ENCODE results near the gene EPB41L4A. TPM values are rescaled to one million over a fixed set of nuclear protein-coding genes. Genes with fewer than 3 reads are reported as not detected.
A peak's percentile ranks its signal among the peaks of the same experiment; 100 is the strongest.

The EPB41L4A gene
- total RNA-seq, 1 experiment from 2014 or later: 0.87 TPM

DNA sequence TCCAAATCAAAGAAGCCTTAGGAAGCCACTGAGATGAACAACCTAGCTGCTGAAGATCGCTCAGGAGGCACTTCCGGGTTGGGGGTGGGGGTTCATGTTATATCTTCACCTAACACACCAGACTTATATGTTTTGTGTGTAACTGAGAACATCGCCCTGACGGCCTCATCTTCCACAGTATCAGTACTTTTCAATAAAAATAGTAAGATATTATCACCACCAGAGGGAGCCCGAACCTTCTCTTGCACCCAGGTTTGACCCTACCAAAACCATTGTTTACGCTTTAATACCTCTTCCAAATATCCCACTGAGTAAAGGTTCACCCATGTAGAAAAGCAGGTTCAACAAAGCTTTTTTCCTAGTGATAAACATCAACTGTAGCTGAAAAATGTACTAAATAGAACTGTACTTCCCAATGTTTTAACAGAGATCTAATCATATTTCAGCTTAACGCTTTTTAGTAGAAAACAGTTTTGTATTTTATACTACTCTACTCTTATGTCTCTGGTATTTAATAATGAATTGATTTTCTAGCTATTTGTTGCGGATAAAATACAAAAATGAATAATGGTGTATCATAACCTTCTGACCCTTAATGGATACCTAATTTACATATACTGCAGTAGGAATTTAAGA lies 244.0 kb downstream of the EPB41L4A start:
- H3K9me3 ChIP-seq (ENCODE audit: control insufficient read depth, insufficient read depth, low read depth, low read length): no peaks in the 10 kb centered on the region
- no peak for DNase-seq (ENCODE audit: low read depth, low spot score)
- no peak overlapping the region for H3K27ac ChIP-seq (ENCODE audit: low read length)
- no peaks in the 10 kb centered on the region for H3K36me3 ChIP-seq (ENCODE audit: control insufficient read depth, insufficient read depth, low read length)
- H3K27me3 ChIP-seq (ENCODE audit: control insufficient read depth, insufficient read depth, low read length): peaks cover 7% of the 10 kb centered on the region
- no TSS peak for BruUV-seq (replicated peaks)
- H3K4me3 ChIP-seq (ENCODE audit: low read depth in 2 of 2, low read length in 2 of 2): no peak overlapping the region
- CTCF ChIA-PET: interaction anchor here (0.8 to 2.2 kb wide), 4 partner anchors 142 to 247 kb away, joined by 3 to 11 read pairs (median 3); no protein-coding TSS in a partner anchor
- in situ Hi-C loops (cut with HindIII; ENCODE audit: low pct_unique_long_range_greater_than_20kb, low sequenced_read_pairs) (no loop called here), intact Hi-C loops (cut with micrococcal nuclease; ENCODE audit: unreplicated experiment) (loop anchor here (2.0 to 10.0 kb wide), 2 partner anchors 246 to 580 kb away; no protein-coding TSS in a partner anchor)
- peaks cover 4% of the 10 kb centered on the region; the same call in 1 of the 2 replicates for H3K4me1 ChIP-seq (ENCODE audit: control insufficient read depth, insufficient read depth, low read length)
- peak; percentile 90 for ATAC-seq
- POLR2A ChIA-PET: no interaction called here
- TF ChIP-seq CTCF (IDR thresholded peaks at IDR 0.05): peak; percentile 78
- no peak for TF ChIP-seq POLR2AphosphoS5 (IDR thresholded peaks at IDR 0.05; ENCODE audit: low read depth, low read length)

DNA sequence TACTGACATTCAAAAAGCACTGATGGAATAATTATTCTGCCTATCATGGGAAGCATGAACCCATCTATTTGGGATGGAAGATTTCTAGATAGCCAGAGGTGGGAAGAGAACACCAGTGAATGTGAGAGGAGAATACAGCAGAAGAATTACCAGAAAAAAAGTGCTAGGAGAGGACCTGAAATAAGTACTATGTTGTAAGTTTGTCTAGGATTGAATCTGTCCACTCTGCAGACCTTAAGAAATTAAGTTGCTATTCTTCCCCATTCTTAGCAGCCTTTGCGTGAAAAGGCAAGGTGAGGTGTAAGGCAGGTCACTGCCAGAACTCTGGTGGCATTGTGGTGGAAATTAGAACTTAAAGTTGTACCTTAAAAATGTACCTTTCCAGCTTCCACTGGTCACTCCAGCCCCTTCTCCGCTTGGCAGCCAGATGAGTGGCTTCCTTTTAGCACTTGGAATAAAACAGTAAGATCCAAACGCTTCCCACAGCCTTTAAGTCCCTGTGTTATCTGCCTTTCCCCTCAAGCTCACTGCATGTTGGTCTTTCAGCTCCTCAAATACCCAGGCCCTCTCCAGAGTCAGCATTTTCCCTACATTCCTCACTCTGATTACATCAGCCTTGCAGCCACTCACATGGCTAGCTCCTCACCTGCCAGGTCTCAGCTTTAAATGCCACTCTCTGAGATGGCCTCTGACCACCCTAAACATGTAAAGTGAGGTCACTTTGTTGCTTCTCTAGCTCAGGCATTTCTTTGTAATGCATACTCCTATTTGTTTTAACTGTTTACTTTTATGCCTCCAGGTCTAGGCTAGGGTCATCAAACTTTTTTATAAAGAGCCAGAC lies 253.0 kb downstream of the EPB41L4A start:
- DNase-seq (ENCODE audit: low read depth, low spot score): no peak
- peak overlapping the region; percentile 60; the same call in 1 of the 2 replicates for H3K27ac ChIP-seq (ENCODE audit: low read length)
- in situ Hi-C loops (cut with HindIII; ENCODE audit: low pct_unique_long_range_greater_than_20kb, low sequenced_read_pairs) (no loop called here), intact Hi-C loops (cut with micrococcal nuclease; ENCODE audit: unreplicated experiment) (no loop called here)
- ChIA-PET POLR2A (no interaction called here), CTCF (no interaction called here)
- peaks cover 30% of the 10 kb centered on the region for H3K36me3 ChIP-seq (ENCODE audit: control insufficient read depth, insufficient read depth, low read length)
- H3K9me3 ChIP-seq (ENCODE audit: control insufficient read depth, insufficient read depth, low read depth, low read length): no peaks in the 10 kb centered on the region
- no peak for TF ChIP-seq TCF7L2 (IDR thresholded peaks at IDR 0.05; ENCODE audit: low read depth, low read length)
- TF ChIP-seq POLR2AphosphoS5 (IDR thresholded peaks at IDR 0.05; ENCODE audit: low read depth, low read length): peak; percentile 39; the same call in 1 of the 2 replicates
- BruUV-seq (replicated peaks): no TSS peak
- H3K27me3 ChIP-seq (ENCODE audit: control insufficient read depth, insufficient read depth, low read length): no peaks in the 10 kb centered on the region
- peak; percentile 45 for ATAC-seq
- H3K4me1 ChIP-seq (ENCODE audit: control insufficient read depth, insufficient read depth, low read length): peaks cover 27% of the 10 kb centered on the region
- H3K4me3 ChIP-seq (ENCODE audit: low read depth in 2 of 2, low read length in 2 of 2): no peak overlapping the region

DNA sequence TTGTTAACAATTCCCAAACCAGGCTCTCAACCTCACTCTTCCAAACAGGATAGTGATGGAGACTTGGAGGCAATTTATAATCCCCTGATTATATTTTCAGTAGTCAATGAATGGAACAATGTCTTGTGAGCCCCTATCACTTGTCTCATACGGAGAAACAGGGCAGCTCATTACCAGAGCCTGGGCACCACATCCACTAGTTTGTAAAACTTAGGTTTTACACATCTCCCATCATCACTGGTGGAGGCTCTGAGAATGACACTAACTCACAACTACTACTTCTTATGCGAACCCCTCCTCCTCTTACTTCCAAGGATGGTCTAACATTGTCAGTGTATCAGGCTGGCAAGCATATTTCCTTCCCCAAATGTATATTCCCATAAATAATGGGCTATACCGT lies 253.7 kb downstream of the EPB41L4A start:
- no TSS peak for BruUV-seq (replicated peaks)
- in situ Hi-C loops (cut with HindIII; ENCODE audit: low pct_unique_long_range_greater_than_20kb, low sequenced_read_pairs) (no loop called here), intact Hi-C loops (cut with micrococcal nuclease; ENCODE audit: unreplicated experiment) (no loop called here)
- H3K4me1 ChIP-seq (ENCODE audit: control insufficient read depth, insufficient read depth, low read length): peaks cover 27% of the 10 kb centered on the region
- H3K9me3 ChIP-seq (ENCODE audit: control insufficient read depth, insufficient read depth, low read depth, low read length): no peaks in the 10 kb centered on the region
- no peak overlapping the region for H3K4me3 ChIP-seq (ENCODE audit: low read depth in 2 of 2, low read length in 2 of 2)
- H3K27ac ChIP-seq (ENCODE audit: low read length): no peak overlapping the region
- DNase-seq (ENCODE audit: low read depth, low spot score) (no peak), ATAC-seq (no peak)
- TF ChIP-seq TCF7L2 (IDR thresholded peaks at IDR 0.05; ENCODE audit: low read depth, low read length) (no peak), POLR2AphosphoS5 (IDR thresholded peaks at IDR 0.05; ENCODE audit: low read depth, low read length) (no peak), SIN3A (IDR thresholded peaks at IDR 0.05; ENCODE audit: borderline replicate concordance, insufficient read depth, low read depth, low read length) (no peak), CTCF (IDR thresholded peaks at IDR 0.05) (no peak)
- TF ChIP-seq, protein P1, sequence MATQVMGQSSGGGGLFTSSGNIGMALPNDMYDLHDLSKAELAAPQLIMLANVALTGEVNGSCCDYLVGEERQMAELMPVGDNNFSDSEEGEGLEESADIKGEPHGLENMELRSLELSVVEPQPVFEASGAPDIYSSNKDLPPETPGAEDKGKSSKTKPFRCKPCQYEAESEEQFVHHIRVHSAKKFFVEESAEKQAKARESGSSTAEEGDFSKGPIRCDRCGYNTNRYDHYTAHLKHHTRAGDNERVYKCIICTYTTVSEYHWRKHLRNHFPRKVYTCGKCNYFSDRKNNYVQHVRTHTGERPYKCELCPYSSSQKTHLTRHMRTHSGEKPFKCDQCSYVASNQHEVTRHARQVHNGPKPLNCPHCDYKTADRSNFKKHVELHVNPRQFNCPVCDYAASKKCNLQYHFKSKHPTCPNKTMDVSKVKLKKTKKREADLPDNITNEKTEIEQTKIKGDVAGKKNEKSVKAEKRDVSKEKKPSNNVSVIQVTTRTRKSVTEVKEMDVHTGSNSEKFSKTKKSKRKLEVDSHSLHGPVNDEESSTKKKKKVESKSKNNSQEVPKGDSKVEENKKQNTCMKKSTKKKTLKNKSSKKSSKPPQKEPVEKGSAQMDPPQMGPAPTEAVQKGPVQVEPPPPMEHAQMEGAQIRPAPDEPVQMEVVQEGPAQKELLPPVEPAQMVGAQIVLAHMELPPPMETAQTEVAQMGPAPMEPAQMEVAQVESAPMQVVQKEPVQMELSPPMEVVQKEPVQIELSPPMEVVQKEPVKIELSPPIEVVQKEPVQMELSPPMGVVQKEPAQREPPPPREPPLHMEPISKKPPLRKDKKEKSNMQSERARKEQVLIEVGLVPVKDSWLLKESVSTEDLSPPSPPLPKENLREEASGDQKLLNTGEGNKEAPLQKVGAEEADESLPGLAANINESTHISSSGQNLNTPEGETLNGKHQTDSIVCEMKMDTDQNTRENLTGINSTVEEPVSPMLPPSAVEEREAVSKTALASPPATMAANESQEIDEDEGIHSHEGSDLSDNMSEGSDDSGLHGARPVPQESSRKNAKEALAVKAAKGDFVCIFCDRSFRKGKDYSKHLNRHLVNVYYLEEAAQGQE (IDR thresholded peaks at IDR 0.05; ENCODE audit: insufficient read depth in 1 of 2, low read depth in 2 of 2, low read length in 1 of 2): no peak
- POLR2A ChIA-PET: no interaction called here
- H3K36me3 ChIP-seq (ENCODE audit: control insufficient read depth, insufficient read depth, low read length): peaks cover 32% of the 10 kb centered on the region
- CTCF ChIA-PET: no interaction called here
- H3K27me3 ChIP-seq (ENCODE audit: control insufficient read depth, insufficient read depth, low read length): no peaks in the 10 kb centered on the region
